Embryonic facial prominence (tissue), 1 donor: ENCODE results near the gene GABARAPL2.
"Not testable (repeated sequence)": the region's sequence is repeated elsewhere in the genome, so short reads cannot be mapped to it uniquely, and the experiment has no call there.

ENCODE experiments used
- DNase-seq: peaks from one replicate; pipeline ENCODE4 v3.0.0-alpha.2; 2016; ENCODE audit errors: extremely low spot score

Gene GABARAPL2

GRCh38 chr16:75566040-75566757, at the start of gene GABARAPL2:
GABARAPL2 (plus strand) TSS chr16:75566379; CDS start chr16:75566487, 108 bp downstream.
- DNase-seq: peak; percentile 54

- DNase-seq: no peak
These were observed 47.0 kb upstream of the GABARAPL2 start for GRCh38 chr16:75519175-75519574.

- no peak for DNase-seq
These were observed 40.0 kb upstream of the GABARAPL2 start for GRCh38 chr16:75526032-75526790.

- DNase-seq: no peak
These were observed 38.3 kb upstream of the GABARAPL2 start for GRCh38 chr16:75527825-75528299.

GRCh38 chr16:75529056-75529905, 36.9 kb upstream of the GABARAPL2 start:
- no peak for DNase-seq

GRCh38 chr16:75529959-75530358, 36.2 kb upstream of the GABARAPL2 start:
- DNase-seq: no peak

GRCh38 chr16:75532142-75532765, 33.9 kb upstream of the GABARAPL2 start:
- DNase-seq: no peak

- DNase-seq: no peak
These were observed 33.4 kb upstream of the GABARAPL2 start for GRCh38 chr16:75532791-75533190.

GRCh38 chr16:75534560-75535205, 31.5 kb upstream of the GABARAPL2 start:
- DNase-seq: no peak

GRCh38 chr16:75535211-75535843, 30.9 kb upstream of the GABARAPL2 start:
- no peak for DNase-seq

- no peak for DNase-seq
These were observed 30.3 kb upstream of the GABARAPL2 start, which contains the start of gene CHST5 for GRCh38 chr16:75535901-75536300. CHST5 (minus strand) TSS chr16:75536108; CDS start chr16:75530384, 5,724 bp downstream.

GRCh38 chr16:75537776-75538175, 28.4 kb upstream of the GABARAPL2 start:
- no peak for DNase-seq

- not testable (repeated sequence) for DNase-seq
These were observed 27.2 kb upstream of the GABARAPL2 start for GRCh38 chr16:75538882-75539565.

- DNase-seq: no peak
These were observed 24.9 kb upstream of the GABARAPL2 start for GRCh38 chr16:75541236-75541635.

GRCh38 chr16:75542462-75542861, 23.7 kb upstream of the GABARAPL2 start:
- not testable (repeated sequence) for DNase-seq

GRCh38 chr16:75545879-75546278, 20.3 kb upstream of the GABARAPL2 start:
- DNase-seq: not testable (repeated sequence)

- no peak for DNase-seq
These were observed 19.9 kb upstream of the GABARAPL2 start for GRCh38 chr16:75546293-75546692.

GRCh38 chr16:75548456-75548855, 17.7 kb upstream of the GABARAPL2 start:
- DNase-seq: not testable (repeated sequence)

- no peak for DNase-seq
These were observed 15.9 kb upstream of the GABARAPL2 start for GRCh38 chr16:75550211-75550662.

- no peak for DNase-seq
These were observed 13.2 kb upstream of the GABARAPL2 start for GRCh38 chr16:75552951-75553350.
